ENCODE data around the gene TMEM132C. TPM values are rescaled to one million over a fixed set of nuclear protein-coding genes. Genes with fewer than 3 reads are reported as not detected.

Gene TMEM132C
- total and polyA plus RNA-seq, 4 donors, result 0.05 to 0.08 (median 0.05) TPM; not detected in 1

DNA sequence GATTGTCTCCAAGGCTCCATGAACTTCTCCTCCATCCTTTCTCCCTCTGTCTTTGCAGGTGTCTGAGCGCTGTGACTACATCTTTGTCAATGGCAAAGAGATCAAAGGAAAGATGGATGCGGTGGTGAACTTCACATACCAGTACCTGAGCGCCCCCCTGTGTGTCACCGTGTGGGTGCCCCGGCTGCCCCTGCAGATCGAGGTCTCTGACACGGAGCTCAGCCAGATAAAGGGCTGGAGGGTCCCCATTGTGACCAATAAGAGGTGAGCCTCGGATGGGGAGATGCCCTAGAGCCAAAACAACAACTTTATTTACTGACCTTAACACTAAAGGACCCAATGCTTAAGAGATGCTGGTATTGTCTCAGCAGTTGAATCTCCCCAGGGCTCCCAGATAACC, 426.8 kb downstream of the TMEM132C start:
- no peak for TF ChIP-seq FOXA2 (IDR thresholded peaks at IDR 0.05)
- TF ChIP-seq FOXA1 (IDR thresholded peaks at IDR 0.05), result no peak
- no peak for TF ChIP-seq SP1 (IDR thresholded peaks at IDR 0.05)
- TF ChIP-seq JUND (IDR thresholded peaks at IDR 0.05), result no peak
- TF ChIP-seq HNF4G (IDR thresholded peaks at IDR 0.05), result no peak
- TF ChIP-seq EGR1 (IDR thresholded peaks at IDR 0.05; ENCODE audit: low read depth in 2 of 2), result no peak
- TF ChIP-seq NR2F2 (IDR thresholded peaks at IDR 0.05), result no peak
- no peak for TF ChIP-seq YY1 (IDR thresholded peaks at IDR 0.05)
- no peak for TF ChIP-seq RXRA (IDR thresholded peaks at IDR 0.05)
- H3K4me3 ChIP-seq (ENCODE audit: low read depth in 1 of 3, low read length in 3 of 3), result no peak overlapping the region
- no peak for DNase-seq (ENCODE audit: low spot score)

DNA sequence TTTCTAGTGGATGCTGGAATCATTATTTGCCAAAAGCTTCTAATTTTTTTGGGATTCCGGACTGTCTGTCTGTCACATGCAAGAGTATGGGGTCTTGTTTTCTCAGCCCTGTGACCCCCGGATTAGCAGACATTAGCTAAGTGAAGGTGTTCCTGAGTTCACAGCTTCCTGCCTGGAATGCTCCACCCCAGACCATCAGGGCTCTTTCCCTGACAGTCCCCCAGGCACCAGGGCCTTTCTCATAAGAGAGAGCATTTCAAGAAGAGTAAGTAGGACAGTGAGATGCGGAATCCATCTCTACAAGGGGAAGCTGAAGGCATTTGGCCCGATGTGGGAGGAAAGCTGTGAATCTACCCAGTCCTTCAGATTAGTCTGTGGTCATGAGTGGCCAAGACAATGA, 427.5 kb downstream of the TMEM132C start:
- Histone ChIP-seq H3K27ac (ENCODE audit: low read depth in 1 of 2, low read length in 2 of 2) (no peak overlapping the region), H3K27me3 (ENCODE audit: control insufficient read depth in 4 of 4, insufficient read depth in 4 of 4, low read length in 3 of 4) (peaks cover 0 to 3% (median 0%) of the 10 kb centered on the region in 4 donors), H3K9ac (ENCODE audit: low read depth in 1 of 2, low read length in 2 of 2) (no peak overlapping the region), H3K36me3 (ENCODE audit: control insufficient read depth in 4 of 4, insufficient read depth in 3 of 4, low read depth in 1 of 4, low read length in 3 of 4) (no peaks in the 10 kb centered on the region), H3K4me1 (ENCODE audit: control insufficient read depth in 4 of 4, insufficient read depth in 4 of 4, low read length in 3 of 4) (no peaks in the 10 kb centered on the region), H3K4me3 (ENCODE audit: low read depth in 1 of 3, low read length in 3 of 3) (no peak overlapping the region), H3K9me3 (ENCODE audit: control insufficient read depth in 4 of 4, low read length in 3 of 4) (no peaks in the 10 kb centered on the region)
- no peak for DNase-seq (ENCODE audit: low spot score)
- WGBS, result 56% methylated on average over 4 of the region's 4 CpGs
- no peak for TF ChIP-seq HNF4G (IDR thresholded peaks at IDR 0.05)
- no peak for TF ChIP-seq RAD21 (IDR thresholded peaks at IDR 0.05)
- no peak for TF ChIP-seq FOXA1 (IDR thresholded peaks at IDR 0.05)
- TF ChIP-seq JUND (IDR thresholded peaks at IDR 0.05), result no peak
- no peak for TF ChIP-seq YY1 (IDR thresholded peaks at IDR 0.05)
- TF ChIP-seq HNF4A (conservative IDR thresholded peaks at IDR 0.05), result no peak
- no peak for TF ChIP-seq GABPA (IDR thresholded peaks at IDR 0.05 in 1 of 2, conservative IDR thresholded peaks at IDR 0.05 in 1 of 2)
- TF ChIP-seq MAX (IDR thresholded peaks at IDR 0.05), result no peak
- TF ChIP-seq RXRA (IDR thresholded peaks at IDR 0.05), result no peak
- TF ChIP-seq FOXA2 (IDR thresholded peaks at IDR 0.05), result no peak
- TF ChIP-seq NR2F2 (IDR thresholded peaks at IDR 0.05), result no peak
- no peak for TF ChIP-seq SP1 (IDR thresholded peaks at IDR 0.05)
- TF ChIP-seq, protein P1, sequence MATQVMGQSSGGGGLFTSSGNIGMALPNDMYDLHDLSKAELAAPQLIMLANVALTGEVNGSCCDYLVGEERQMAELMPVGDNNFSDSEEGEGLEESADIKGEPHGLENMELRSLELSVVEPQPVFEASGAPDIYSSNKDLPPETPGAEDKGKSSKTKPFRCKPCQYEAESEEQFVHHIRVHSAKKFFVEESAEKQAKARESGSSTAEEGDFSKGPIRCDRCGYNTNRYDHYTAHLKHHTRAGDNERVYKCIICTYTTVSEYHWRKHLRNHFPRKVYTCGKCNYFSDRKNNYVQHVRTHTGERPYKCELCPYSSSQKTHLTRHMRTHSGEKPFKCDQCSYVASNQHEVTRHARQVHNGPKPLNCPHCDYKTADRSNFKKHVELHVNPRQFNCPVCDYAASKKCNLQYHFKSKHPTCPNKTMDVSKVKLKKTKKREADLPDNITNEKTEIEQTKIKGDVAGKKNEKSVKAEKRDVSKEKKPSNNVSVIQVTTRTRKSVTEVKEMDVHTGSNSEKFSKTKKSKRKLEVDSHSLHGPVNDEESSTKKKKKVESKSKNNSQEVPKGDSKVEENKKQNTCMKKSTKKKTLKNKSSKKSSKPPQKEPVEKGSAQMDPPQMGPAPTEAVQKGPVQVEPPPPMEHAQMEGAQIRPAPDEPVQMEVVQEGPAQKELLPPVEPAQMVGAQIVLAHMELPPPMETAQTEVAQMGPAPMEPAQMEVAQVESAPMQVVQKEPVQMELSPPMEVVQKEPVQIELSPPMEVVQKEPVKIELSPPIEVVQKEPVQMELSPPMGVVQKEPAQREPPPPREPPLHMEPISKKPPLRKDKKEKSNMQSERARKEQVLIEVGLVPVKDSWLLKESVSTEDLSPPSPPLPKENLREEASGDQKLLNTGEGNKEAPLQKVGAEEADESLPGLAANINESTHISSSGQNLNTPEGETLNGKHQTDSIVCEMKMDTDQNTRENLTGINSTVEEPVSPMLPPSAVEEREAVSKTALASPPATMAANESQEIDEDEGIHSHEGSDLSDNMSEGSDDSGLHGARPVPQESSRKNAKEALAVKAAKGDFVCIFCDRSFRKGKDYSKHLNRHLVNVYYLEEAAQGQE (IDR thresholded peaks at IDR 0.05), result no peak
- no peak for TF ChIP-seq ZBTB33 (IDR thresholded peaks at IDR 0.05)
- no peak for TF ChIP-seq ATF3 (IDR thresholded peaks at IDR 0.05)

More for the DNA sequence above, 426.8 kb downstream of the TMEM132C start:
- H3K36me3 ChIP-seq (ENCODE audit: control insufficient read depth in 4 of 4, insufficient read depth in 3 of 4, low read depth in 1 of 4, low read length in 3 of 4), result no peaks in the 10 kb centered on the region
- no peaks in the 10 kb centered on the region for H3K4me1 ChIP-seq (ENCODE audit: control insufficient read depth in 4 of 4, insufficient read depth in 4 of 4, low read length in 3 of 4)
- H3K27ac ChIP-seq (ENCODE audit: low read depth in 1 of 2, low read length in 2 of 2), result no peak overlapping the region
- no peak overlapping the region for H3K9ac ChIP-seq (ENCODE audit: low read depth in 1 of 2, low read length in 2 of 2)
- H3K27me3 ChIP-seq (ENCODE audit: control insufficient read depth in 4 of 4, insufficient read depth in 4 of 4, low read length in 3 of 4), result peaks cover 0 to 3% (median 0%) of the 10 kb centered on the region in 4 donors
- no peaks in the 10 kb centered on the region for H3K9me3 ChIP-seq (ENCODE audit: control insufficient read depth in 4 of 4, low read length in 3 of 4)
- 39% methylated on average over 8 of the region's 8 CpGs for WGBS

All from liver (tissue), 9 donors.